Activated CD4-positive, alpha-beta T cell treated with anti-CD3 and anti-CD28 coated beads, Interleukin-2, Interleukin-6, amounts not matched to agents 100 ng/mL and 50 ng/mL, durations not matched to agents 16 hours and 8 hours (primary cell): ENCODE data around the gene EIF5A.

ENCODE experiments used
- DNase-seq: peaks from one replicate; pipeline ENCODE4 v3.0.0-alpha.2; 2020

Gene EIF5A

DNA sequence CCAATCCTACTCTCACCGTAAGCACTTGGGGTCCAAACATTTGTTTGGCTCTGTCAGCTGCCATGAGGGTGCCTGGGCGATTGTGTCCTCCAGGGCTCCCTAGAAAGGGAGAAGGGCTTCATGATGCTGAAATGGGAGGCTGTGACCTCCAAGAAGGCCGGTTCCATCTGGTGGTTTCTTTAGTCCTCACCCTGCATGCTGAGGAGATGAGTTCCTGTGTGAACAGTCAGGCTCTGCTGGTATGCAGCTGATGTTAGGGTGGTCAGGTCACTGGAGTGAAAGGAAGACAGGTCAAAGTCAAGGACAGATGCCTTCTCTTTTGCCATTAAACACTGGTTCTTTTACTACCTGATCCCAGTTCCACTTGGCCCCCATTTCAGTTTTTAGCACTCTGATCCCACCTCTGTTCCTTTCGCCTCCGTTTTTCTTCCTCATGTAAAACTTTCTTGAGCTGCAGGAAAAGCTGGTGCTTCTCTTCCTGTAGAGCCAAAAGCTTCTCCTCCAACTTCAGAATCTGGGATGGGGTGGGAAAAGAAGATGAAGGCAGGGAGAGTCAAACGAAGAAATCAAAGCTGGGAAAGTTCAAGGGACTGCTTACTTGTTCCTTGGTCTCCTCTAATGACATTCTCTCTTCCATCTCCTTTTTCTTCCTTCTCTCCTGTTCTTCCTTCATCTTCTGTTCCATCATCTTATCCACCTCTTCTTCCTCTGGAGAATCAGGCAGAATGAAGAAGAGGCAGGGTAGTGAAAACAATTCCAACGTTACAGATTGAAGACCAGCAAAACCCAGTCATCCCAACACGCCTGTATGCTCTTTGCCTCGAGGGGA lies 6.7 kb downstream of the EIF5A start:
- DNase-seq = peak; percentile 39

DNA sequence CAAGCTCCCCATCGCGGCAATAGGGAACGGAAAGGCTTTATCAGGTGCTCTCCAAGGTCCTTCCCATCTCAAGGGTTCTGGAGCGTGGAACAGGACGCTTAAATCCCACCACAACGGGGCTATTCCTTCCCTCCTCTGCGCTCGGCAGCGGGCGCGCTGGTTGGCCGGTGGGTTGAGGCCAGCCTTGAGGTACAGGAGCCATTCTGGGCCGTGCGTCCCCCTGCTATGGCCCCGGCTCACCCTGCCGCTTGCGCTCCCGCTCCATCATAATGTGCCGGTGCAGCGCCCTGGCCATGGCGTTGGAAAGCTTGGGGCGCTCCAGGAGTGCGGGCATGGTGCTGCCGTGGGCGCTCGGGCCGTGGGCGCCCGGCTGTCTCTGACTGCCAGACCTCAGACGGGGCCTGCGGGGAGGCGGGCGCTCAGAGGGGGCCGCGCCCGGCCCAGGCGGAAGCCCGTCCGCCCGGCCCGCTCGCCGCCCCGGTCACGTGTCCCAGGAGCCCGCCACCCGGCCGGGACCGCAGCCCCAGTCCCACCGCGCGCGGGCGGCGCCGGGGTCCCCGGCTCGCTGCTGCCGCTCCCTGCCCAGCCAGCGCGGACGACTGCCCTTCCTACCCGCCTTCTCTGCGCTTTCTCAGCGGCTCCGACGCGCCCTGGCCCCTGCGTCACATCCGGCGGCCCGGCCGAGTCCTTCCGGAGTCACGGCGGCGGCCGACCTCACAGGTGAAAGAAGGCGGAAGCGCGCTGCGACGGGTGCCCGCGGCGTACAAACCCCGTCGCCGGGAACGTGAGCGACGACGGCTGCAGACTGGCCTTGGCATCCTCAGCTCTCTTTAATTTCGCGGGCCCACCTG lies 7.5 kb downstream of the EIF5A start, which contains the start of gene GPS2:
GPS2 (minus strand) TSS at position 642 of the 851 bp plus-strand sequence; CDS start at position 334, 308 bp downstream.
- DNase-seq = peak; percentile 95

DNA sequence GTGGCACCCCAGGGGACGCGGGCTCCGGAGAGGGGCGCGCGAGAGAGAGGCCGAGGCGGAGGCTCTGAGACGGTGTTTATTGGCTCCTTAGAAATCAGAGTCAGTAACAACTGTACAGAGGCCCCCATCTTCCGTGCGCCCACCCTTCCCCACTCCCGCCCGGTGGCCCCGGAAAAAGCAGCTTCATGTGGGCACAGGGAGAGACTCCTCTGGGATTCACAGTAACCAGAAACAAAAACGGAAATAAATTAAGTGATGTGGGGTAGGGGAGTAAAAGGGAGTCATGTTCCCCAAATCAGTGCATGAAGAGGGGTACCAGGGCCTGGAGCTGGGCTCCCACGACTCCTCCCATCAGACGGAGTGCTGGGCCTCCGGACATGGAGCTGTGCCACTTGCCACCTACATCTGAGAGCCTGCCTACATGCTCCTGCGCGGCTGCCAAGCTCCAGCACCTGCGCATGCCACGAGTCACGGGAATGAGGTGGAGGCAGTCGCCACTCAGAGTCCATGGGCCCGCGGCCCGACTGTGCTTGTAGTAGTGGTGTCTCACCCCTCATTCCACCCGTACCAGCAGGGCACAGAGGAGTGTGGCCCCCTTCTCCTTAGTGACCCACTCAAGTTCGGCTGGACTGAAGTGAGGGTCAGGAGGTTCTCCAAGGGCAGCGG lies 8.3 kb downstream of the EIF5A start:
- DNase-seq = no peak

DNA sequence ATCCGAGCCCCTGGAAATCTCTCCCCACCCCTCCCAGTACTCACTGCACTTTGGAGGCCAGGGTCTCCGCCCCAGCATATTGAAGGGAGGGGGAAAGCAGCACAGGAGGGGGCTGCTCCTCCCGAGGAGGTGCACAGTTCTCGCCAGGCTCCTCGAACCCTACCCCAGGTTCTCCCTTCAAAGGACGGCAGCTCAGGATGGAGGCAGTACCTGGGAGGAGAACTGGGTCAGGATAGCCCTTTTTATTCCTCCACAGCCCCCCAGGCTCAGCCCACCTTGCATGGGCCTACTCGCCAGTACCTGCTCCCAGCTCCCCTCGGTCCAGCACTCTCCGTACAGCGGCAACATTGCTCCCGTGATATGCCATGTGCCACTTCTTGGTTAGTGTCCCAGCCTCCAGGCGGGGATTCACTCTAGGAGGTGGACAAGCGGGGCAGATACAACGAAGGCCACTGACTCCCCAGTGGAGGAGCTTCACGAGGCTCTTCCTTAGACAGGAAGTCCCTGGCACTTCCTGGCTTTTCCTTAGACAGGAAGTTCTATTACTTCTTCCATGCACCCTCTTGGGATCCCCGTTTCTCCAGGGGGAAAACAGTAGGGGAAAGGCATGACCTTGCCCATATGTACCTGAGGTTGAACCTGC lies 9.9 kb downstream of the EIF5A start:
- no peak for DNase-seq

DNA sequence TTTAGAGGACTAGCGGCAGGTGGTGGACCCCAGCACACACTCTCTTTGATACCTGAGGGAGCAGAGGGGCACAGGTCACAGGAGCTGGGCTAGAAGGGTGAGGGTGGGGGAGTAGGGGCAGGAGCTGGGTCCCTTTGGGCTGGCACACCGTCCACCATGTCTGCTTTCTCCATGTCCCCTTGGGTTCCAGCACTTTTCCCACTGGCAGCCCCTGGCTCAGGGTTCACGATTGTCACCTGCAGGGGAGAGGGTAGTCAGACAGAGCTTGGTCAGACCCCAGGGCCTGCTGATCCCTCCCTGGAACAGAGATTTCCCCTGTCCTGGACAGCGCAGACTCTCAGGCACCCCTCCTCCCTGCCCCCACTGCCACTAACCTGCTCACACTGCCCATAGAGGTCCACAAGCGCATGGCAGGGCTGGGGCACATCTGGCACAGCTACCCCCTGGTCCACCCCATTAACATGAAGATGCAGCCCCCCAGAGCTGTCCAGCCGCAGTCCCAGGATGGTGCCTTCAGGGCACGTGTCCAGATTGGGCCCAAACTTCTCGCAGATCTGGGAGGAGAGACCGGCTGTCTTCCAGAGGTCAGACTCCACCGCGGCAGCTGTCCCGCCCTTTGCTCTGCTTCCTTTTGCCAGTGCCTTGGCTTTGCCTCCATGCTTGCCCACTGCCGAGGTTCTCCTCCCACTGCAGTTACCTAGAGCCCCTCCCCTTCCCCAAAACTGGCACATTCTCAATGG lies 10.9 kb downstream of the EIF5A start:
- DNase-seq = no peak

DNA sequence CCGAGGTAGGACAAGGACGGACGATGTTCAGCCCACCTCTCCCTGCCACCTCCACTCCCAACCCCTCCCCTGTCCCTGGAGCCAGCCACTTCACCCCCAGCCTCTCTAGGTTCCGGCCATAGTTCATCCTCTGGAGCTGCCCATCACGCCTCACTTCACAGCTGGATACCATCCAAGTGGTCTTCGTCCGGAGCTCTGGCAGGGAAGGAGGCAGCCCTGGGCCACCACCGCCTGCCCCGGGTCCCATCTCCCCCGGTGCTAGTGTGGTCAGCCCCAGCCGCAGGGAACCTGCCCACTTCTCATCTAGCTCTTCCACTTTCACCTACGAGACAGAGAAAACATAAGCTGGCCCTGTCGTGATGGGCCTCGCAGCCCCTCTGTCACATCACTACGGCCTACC lies 14.0 kb downstream of the EIF5A start:
- no peak for DNase-seq

DNA sequence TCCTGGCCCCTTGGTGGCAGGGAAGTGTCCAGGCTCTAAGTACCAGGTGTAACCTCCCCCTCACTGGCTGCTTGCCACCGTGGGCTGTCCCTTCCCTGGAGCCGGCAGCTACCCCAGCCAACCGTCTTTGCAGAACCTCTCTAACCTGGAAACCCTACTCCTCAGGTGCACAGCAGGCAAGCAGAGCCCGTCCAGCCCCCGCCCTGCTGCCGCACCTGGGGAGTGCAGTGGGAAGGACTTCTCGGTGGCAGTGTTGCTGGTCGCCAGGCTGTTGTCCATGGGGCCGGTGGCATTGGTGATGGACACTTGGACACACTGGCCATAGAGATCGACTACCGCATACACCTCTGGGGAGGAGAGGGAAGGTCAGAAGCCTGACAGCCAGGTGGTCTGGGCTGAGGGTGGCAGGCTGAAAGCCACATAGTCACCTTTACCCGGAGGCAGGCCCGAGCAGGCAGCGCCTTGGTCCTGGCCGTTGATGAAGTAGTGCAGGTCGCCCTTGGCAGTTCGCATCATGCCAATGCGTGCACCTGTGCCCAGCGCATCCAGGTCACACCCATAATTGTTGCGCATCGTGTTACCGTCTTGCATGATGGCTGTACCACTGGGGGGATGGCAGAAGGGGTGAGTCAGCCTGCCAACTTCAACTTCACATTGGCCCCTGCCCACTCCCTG lies 15.2 kb downstream of the EIF5A start:
- DNase-seq = no peak

DNA sequence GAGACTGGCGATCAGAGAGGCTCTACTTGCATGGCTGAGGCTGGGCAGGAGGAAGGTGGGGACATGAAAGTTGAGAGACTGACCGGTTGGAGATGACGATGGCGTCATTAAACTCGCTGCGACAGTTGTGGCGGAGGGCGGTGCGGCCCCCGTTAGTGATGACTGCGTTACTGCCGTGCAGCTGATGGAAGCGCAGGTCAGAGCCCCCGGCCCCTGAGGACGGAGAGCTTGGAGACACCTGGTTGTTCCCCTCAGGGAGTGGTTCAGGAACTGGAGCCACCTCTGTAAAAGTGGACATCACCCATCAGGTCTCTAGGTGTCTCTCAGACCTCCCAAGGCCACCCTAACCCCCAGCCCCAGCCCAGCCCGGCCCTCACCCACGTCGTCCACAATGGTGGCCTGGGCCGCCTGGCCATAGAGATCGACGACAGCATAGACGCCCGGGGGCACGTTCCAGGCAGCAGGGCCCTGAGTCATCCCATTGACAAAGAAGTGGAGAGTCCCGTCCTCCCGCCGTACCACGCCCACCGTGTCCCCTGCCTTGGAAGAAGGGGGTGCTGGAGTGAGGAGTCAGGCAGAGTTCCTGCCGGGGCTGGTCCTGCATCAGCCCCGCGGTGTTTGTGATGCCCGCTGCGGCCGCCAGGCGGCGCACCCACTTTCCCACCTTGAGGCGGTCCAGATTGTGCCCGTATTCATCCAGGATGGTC lies 16.5 kb downstream of the EIF5A start:
- DNase-seq = peak; percentile 73

DNA sequence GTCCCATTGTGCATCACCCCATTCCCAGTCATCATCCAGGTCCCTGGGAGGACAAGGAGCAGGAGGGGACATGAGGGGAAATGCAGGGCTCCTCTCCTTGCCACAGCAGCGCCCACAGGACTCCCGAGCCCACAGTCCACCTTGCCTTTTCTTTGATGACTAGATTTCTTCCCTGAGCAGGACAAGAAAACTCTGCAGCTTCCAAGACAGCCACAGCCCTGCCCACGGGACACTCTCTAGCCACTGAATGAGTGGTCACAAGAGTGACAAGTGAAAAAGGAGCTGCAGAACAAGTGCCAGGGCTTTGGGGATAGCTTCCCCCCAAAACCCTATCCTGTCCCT lies 17.0 kb downstream of the EIF5A start:
- DNase-seq = no peak

DNA sequence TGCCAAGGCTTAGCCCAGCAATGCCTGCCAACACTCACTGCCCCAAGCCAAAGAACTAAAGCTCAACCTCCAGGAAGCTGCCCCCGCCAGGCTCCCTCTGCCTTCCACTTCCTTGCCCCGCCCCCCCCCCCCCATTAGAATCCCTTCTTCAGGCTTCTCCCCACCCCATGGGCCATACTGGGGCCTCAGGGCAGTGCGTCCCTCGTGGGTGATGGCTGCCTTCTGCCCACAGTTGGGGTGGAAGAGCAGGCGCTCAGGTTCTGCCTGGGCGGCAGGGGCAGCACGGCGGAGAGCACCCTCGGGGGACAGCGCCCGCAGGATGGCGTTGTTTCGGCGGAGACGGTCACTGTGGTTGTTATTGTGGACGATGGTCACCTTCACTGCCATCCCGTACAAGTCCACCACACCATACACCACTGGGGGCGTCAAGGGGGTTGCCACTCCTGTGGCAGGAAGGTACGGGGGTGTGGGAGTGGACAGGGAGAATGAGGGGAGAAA lies 17.7 kb downstream of the EIF5A start:
- no peak for DNase-seq

DNA sequence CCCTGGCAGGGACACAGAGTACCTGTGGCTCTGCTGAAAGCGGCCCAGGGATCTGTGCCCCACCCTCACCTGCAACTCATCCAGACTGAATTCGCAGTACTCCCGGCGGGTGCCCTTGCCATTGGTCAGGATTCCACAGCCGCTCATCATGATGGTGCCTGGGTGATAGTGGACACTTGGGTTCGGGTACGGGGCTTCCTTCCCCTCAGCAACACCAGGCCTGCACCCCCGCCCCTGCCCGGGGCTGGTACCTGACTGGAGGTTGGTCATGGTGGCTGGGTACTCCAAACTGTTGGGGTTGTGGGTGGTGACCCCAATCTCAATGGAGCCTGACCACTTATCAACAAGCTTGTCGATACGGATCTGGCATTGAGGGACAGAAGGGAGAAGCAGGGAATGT lies 18.8 kb downstream of the EIF5A start:
- no peak for DNase-seq

DNA sequence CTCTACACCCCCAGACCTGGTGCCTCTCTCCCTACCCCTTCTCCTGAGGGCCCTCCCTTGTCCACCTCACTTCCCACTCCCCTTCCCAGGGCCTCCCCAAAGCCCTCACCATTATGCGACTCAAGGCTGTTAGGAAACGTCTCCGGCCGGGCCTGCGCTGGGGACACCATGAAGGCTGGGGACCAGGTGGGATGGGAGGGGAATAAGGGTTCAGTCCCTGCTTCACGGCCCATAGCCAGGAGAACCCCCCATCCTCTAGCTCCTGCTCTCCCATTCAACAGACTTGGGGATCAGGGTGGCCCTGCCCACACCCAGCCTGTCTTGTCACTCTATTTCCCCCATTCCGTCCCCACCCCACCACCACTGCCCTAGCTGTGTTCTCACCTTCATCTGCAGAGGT lies 19.6 kb downstream of the EIF5A start:
- no peak for DNase-seq

DNA sequence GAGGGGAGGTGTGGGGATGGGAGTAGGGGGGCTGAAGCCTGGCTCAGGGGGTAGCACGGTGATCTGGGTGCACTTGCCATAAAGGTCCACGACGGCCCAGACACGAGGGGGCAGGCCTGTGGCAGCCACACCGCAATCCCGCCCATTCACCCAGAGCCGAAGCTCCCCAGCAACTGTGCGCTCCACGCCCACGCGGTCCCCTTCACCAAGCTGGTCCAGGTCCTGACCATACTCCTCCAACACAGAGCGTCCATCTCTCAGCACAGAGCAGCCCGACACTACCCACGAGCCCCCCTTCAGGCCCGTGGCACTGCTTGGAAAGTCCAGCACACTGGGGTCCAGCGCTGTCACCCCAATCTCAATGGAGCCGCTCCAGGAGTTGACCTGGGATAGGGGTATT lies 20.1 kb downstream of the EIF5A start:
- no peak for DNase-seq

DNA sequence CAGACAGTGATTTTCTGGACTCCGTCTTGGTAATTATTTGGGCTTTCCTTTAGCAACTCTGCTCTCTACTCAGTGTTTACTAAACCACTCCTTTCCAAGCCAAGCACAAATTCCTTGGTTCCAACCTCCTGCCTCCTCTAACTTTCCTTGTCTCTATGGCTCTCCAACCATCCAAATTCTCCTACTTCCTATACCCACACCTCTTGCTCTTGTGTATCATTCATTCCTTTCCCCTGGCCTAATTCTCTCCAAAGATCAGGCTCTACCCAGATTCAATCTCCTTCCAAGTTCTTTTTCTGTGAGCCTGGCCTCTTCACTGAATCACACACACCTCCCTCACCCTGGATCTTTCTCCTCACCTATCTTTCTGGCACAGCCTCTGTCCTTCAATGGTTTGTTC lies 20.6 kb downstream of the EIF5A start:
- DNase-seq = no peak

DNA sequence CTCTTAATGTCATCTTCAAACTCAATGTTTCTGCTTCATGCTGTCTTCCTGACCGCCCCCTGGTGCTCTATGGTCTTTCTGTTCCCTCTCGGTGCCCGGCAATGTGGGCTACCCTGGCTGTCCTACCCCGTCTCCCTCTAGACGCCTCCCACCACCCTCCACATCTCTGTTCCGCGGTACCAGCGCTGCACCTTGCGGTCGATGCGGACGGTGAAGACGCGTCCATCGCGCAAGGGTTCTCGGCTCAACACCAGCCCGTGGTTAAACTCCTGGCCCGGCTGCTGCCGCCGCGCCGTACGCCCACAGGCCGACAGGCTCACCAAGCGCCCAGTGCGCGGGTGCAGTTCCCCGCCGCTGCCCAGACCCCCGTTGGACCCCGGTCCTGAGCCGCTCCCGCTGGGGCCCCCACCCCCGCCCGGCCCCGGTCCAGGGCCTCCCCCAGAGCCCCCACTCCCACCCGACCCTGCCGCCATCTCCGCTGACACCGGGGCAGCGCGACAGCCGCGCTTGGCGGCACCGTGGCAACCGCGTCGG lies 21.5 kb downstream of the EIF5A start, which contains the start of gene NEURL4:
NEURL4 (minus strand) TSS at position 496 of the 534 bp plus-strand sequence; CDS start at position 473, 23 bp downstream.
- DNase-seq = peak; percentile 41

DNA sequence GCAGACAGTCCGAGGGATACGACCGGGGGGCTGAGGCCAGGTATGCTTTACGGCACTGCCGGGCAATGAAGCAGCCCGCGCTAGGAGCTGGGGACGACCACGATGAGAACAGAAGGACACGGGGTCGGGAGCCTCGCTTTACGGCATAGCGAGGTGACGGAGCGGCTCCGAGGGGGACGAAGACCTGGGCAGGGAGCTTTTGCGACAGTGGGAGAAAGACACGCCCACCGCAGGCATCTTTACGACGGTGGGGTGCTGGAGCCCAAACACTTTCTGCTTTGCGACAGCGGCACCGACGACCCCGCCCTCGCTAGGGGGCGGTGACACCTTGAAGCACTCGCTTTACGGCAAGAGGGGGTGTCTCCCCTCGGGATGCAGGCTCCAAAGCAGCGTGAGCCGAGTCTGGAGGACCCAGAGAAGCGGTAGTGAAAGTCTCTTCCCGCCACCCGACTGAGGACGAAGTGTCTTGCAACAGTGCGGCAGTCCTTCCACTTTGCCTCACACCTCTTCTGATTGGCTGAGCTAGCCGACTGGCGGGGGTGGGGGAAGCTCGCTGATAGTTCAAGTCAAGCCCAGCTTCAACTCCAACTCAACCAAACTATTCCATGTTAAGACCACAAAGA lies 22.1 kb downstream of the EIF5A start:
- DNase-seq = peak; percentile 98

DNA sequence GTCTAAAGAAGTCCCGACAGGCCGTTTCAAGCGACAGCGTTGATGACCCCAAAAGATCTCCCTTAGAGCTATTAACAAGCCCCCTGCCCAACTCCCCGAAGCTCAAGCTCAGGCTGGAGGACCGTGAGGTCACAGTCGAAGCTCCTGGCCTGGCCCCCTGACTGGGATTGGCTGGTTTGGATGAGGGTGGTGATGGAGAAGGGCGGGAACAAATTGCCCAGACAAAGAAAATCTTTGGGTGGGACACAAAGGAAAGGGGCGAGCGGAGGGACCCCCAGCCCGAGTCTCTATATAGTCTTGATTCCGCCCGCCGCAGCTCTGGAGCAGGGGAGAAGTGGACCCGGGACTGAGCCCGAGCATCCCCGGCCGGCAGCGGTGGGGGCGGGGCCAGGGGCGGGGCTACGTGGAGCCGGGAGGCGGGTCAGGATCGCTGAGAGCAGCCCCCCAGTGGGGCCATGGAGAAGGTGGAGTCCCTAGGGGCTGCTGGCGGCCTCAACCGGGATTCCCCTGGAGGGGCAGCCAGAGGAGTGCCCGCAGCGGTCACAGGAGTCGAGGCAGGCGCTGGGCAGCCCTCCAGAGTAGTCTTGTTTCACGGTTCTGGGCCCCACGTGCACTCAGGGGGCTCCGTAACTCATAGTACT lies 22.7 kb downstream of the EIF5A start:
- peak; percentile 88 for DNase-seq

DNA sequence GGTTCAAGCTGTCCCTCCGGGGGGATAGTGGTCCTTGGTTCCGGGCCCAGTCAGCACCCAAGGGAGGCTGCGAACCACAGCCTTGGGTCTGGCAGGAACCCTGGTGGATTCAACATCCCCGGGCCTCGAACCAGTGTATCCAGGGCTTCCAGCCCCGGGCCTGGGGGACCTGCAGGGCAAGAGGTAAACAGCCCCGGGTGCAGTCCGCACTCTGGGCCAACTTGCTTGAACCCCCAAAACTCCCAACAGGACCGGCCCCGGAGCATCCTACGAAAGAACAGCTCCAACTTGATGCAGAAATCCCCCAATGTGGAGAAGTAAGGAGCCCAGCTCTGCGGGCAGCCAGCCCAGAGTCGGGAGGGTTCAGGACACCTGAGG lies 23.2 kb downstream of the EIF5A start:
- DNase-seq = no peak

DNA sequence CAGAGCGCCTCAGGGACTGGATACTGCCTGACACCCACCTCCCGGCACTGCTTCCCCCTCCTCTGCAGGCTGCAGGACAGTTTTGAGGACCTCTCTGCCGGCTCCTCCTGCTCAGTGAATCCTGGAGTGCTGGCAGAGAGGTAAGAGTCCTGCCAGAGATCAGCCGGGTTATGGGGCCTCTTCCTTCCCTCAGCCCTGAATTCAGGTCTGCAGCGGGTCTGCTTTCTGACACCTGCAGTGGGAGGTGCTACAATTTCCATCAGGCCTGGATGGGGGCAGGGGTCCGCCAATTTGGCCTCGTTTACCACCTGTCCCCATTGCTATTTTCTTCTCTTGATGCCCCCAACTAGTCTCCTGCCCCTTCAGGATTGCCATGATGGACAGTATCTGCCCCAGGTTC lies 24.7 kb downstream of the EIF5A start:
- no peak for DNase-seq
